Esophagus muscularis mucosa (tissue), 4 donors: ENCODE results near the gene RUSF1. TPM values are rescaled to one million over a fixed set of nuclear protein-coding genes. Genes with fewer than 3 reads are reported as not detected.

Source experiments
- DNase-seq: peaks from one replicate; pipeline ENCODE4 v3.0.0-alpha.2; 2017; ENCODE audit errors: extremely low spot score
- H3K27ac ChIP-seq, 4 donors: fragments of 200-600 bp; sonication (generic); replicated peaks in 1 of 4; 1 replicate in 3 of 4; 2 replicates in 1 of 4; pipeline ENCODE4 v1.5.1; 2016 to 2019; ENCODE audit warnings: mild to moderate bottlenecking in 1 of 4
- H3K27me3 ChIP-seq, 4 donors: fragments of 200-600 bp; sonication (generic); one replicate each; pipeline versions ENCODE4 v1.5.1 to v1.6.0; 2016 to 2019
- H3K36me3 ChIP-seq, 4 donors: fragments of 200-600 bp; sonication (generic); one replicate each; pipeline ENCODE4 v1.5.1; 2016 to 2019
- H3K4me1 ChIP-seq, 4 donors: fragments of 200-600 bp; sonication (generic); one replicate each; pipeline ENCODE4 v1.5.1; 2016 to 2019
- H3K4me3 ChIP-seq, 4 donors: fragments of 200-600 bp; sonication (generic); 1 replicate in 2 of 4; 2 replicates in 2 of 4; pipeline ENCODE4 v1.5.1; 2016 to 2019; ENCODE audit warnings: mild to moderate bottlenecking in 4 of 4, moderate library complexity in 1 of 4
- H3K9me3 ChIP-seq, 4 donors: fragments of 200-600 bp; sonication (generic); 1 replicate in 3 of 4; 2 replicates in 1 of 4; pipeline ENCODE4 v1.5.1; 2016 to 2019
- EP300 ChIP-seq: sonication (generic); formaldehyde crosslinking; IDR thresholded peaks from one replicate; pipeline ENCODE4 v1.6.1; 2017; ENCODE audit warnings: antibody characterized with exemption
- POLR2A ChIP-seq: fragments of 450-650 bp; IDR thresholded peaks from one replicate; pipeline ENCODE4 v1.6.1; 2017; ENCODE audit warnings: antibody characterized with exemption, moderate library complexity, mild to moderate bottlenecking, low read depth
- POLR2AphosphoS5 ChIP-seq, 2 donors: sonication (generic); formaldehyde crosslinking; IDR thresholded peaks; one replicate each; pipeline ENCODE4 v1.6.1; 2017; ENCODE audit warnings: antibody characterized with exemption in 2 of 2
- WGBS: methylation state at CpG from one replicate; pipeline ENCODE4 v1.1.5; 2018; 5-methylcytosine and 5-hydroxymethylcytosine counted together
- intact Hi-C: fragments of 100-400 bp; cut with DNase I; formaldehyde crosslinking; loops from one replicate; pipeline ENCODE4 v1.15.1; 2023
- total RNA-seq, 4 donors: library from RNA; depleted of rRNA; stranded (reverse); fragments of >200 nt; gene quantifications; one replicate each; pipeline versions ENCODE4 v1.1.0 to v1.2.1, GENCODE V29; 2016
- TF ChIP-seq, protein P1 (sequence below), 3 experiments: fragments of 200-600 bp in 2 of 3; fragments of 450-650 bp in 1 of 3; sonication (generic) in 2 of 3; IDR thresholded peaks; one replicate each; pipeline ENCODE4 v1.5.1; 2017 to 2019; ENCODE audit warnings: antibody characterized with exemption in 3 of 3, mild to moderate bottlenecking in 2 of 3, moderate library complexity in 1 of 3

RUSF1 gene
- total RNA-seq, 4 donors from 2014 or later, result 32.4 to 51.3 (median 43.6) TPM

DNA sequence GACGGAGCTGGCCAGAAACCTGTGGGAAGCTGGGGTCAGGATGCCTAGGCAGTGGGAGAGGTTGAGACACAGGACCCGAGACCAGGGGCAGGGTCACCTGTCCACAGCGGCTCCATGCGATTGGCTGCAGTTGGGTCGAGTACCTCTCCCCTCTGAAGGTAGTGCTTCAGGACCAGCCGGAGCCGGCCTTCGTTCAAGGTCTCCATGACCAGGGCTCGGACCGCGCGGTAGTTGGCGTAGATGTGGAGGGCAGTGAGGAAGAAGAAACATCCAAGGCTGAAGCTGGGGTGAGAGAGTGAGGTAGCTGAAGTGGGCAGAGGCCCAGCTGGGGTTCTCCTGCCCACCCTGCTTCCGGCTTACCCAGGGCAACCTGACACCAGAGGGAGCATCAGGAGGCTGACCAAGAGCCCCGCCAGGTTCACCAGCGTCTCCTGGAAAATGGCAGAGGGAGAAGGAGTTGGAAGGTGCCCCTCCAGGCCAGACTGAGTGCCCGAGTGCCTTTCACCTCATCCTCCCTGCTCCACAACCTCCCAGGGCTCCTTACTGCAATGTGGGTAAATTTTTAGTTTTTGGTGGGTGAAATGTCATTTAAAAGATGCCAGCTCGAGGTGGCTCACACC, 14.6 kb downstream of the RUSF1 start:
- Histone ChIP-seq H3K27ac (no peak overlapping the region), H3K27me3 (peaks cover 0 to 4% (median 0%) of the 10 kb centered on the region in 4 donors), H3K4me1 (peaks cover under 1 to 5% (median 4%) of the 10 kb centered on the region in 4 donors), H3K9me3 (no peaks in the 10 kb centered on the region), H3K4me3 (no peak overlapping the region), H3K36me3 (peaks cover 52 to 92% (median 87%) of the 10 kb centered on the region in 4 donors)
- WGBS, result 93% methylated on average over 18 of the region's 18 CpGs
- DNase-seq, result no peak
- intact Hi-C loops, result no loop called here
- TF ChIP-seq EP300 (no peak), POLR2AphosphoS5 (IDR thresholded peaks at IDR 0.05) (no peak), POLR2A (no peak)
- TF ChIP-seq, protein P1, sequence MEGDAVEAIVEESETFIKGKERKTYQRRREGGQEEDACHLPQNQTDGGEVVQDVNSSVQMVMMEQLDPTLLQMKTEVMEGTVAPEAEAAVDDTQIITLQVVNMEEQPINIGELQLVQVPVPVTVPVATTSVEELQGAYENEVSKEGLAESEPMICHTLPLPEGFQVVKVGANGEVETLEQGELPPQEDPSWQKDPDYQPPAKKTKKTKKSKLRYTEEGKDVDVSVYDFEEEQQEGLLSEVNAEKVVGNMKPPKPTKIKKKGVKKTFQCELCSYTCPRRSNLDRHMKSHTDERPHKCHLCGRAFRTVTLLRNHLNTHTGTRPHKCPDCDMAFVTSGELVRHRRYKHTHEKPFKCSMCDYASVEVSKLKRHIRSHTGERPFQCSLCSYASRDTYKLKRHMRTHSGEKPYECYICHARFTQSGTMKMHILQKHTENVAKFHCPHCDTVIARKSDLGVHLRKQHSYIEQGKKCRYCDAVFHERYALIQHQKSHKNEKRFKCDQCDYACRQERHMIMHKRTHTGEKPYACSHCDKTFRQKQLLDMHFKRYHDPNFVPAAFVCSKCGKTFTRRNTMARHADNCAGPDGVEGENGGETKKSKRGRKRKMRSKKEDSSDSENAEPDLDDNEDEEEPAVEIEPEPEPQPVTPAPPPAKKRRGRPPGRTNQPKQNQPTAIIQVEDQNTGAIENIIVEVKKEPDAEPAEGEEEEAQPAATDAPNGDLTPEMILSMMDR (IDR thresholded peaks at IDR 0.05), result no peak

DNA sequence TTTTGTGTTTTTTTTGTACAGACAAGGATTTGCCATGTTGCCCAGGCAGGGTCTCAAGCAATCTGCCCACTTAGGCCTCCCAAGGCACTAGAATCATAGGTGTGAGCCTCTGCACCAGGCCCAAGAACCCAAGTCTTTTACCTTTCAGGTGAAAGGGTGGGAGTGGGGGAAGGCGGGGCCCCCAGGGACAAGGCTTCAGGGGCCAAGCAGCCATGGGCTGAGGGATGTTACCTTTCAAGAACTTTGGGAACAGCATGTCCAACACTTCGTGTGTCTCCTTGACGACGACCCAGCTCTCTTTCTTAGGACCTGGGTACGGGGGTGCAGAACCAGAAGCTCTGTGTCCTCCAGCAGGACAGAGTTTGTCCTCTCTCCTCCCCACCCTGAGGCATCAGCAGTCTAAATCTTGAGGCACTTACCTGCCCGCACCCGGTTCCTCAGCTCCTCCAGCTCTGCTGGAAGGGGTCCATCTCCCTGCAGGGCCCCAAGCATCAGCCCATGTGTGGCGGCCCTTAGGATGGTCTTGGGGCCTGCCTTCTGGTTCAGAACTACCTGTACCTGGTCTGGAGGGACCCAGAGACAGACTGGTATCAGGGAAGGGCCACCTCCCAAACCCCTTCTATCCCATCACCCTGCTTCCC, 16.3 kb downstream of the RUSF1 start:
- DNase-seq, result no peak
- Histone ChIP-seq H3K27ac (no peak overlapping the region), H3K9me3 (no peaks in the 10 kb centered on the region), H3K27me3 (peaks cover 0 to 21% (median 8%) of the 10 kb centered on the region in 4 donors), H3K4me1 (peaks cover 17 to 22% (median 21%) of the 10 kb centered on the region in 4 donors), H3K36me3 (peaks cover 41 to 75% (median 70%) of the 10 kb centered on the region in 4 donors), H3K4me3 (no peak overlapping the region)
- TF ChIP-seq, protein P1 (IDR thresholded peaks at IDR 0.05), result no peak
- no peak for TF ChIP-seq POLR2AphosphoS5 (IDR thresholded peaks at IDR 0.05)
- no peak for TF ChIP-seq POLR2A
- no peak for TF ChIP-seq EP300
- intact Hi-C loops, result no loop called here
- WGBS, result 90% methylated on average over 8 of the region's 8 CpGs

DNA sequence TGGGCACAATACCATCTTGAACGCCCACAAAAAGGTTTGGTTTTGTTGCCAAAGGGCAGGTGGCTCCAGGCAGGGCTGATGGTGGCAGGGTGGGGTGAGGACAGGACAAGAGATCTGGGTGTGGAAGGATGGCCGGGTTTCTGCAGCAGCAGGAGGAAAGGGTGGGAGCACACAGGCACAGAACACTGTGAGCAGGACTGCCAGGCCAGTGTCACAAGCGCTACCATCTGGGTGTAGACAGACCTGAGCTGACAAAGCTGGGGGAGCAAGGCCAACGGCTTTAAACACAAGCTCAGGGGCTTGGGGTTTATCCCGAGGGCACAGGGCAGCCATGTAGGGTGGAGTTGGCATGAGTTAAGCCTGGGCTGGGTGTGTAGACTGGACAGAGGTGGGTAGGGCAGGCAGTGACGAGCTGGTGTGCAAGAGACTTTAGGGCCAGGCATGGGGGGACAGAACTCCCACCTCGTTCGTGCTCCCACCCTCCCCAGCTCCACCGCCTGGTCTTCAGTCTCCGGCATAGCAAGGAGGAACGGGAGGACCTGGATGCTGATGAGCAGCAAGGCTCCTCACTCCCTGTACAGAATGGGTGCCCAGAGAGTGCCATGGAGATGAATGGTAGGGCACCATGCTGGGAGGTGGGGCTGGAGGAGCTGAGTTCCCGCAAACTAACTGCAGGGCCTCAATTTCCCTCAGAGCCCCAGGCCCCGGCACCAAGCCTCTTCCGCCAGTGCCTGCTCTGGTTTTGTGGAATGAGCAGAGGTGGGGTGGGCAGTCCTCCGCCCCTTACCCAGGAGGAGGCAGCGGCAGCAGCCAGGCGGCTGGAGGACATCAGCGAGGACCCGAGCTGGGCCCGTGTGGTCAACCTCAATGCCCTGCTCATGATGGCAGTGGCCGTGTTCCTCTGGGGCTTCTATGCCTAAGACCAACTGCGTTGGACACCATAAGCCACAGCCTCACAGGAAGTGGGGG, 18.3 kb downstream of the RUSF1 start:
- DNase-seq, result no peak
- peaks cover 0 to 41% (median 9%) of the 10 kb centered on the region in 4 donors for H3K27me3 ChIP-seq
- no peak overlapping the region for H3K4me3 ChIP-seq
- WGBS, result 91% methylated on average over 12 of the region's 22 CpGs
- peaks cover 25 to 55% (median 50%) of the 10 kb centered on the region in 4 donors for H3K36me3 ChIP-seq
- peaks cover 17 to 25% (median 23%) of the 10 kb centered on the region in 4 donors for H3K4me1 ChIP-seq
- no peak overlapping the region for H3K27ac ChIP-seq
- TF ChIP-seq POLR2AphosphoS5 (IDR thresholded peaks at IDR 0.05), result no peak
- TF ChIP-seq, protein P1 (IDR thresholded peaks at IDR 0.05), result no peak
- TF ChIP-seq POLR2A, result no peak
- no peak for TF ChIP-seq EP300
- intact Hi-C loops, result no loop called here
- H3K9me3 ChIP-seq, result no peaks in the 10 kb centered on the region

DNA sequence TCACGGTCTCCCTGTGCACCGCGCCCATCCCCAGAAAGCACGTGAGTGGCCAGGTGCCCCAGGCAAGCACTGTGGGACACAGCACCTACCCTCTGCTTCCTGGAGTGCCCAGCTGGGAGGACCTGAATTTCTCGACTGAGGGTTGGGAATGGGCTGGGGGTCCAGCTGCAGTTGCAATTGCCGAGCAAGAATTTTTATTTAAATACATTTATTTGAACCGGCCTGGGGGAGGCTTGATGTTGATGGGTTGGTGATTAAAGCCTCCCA, 19.0 kb downstream of the RUSF1 start:
- Histone ChIP-seq H3K27ac (no peak overlapping the region), H3K36me3 (peaks cover 24 to 48% (median 43%) of the 10 kb centered on the region in 4 donors), H3K27me3 (peaks cover 0 to 43% (median 9%) of the 10 kb centered on the region in 4 donors), H3K9me3 (no peaks in the 10 kb centered on the region), H3K4me3 (no peak overlapping the region), H3K4me1 (peaks cover 17 to 25% (median 23%) of the 10 kb centered on the region in 4 donors)
- DNase-seq, result no peak
- TF ChIP-seq, protein P1 (IDR thresholded peaks at IDR 0.05), result no peak
- TF ChIP-seq POLR2A (no peak), POLR2AphosphoS5 (IDR thresholded peaks at IDR 0.05) (no peak), EP300 (no peak)
- 94% methylated on average over 2 of the region's 7 CpGs for WGBS
- intact Hi-C loops, result no loop called here
